HCT116 (cell line): Measurements from ENCODE around the gene KRT77. TPM values are rescaled to one million over a fixed set of nuclear protein-coding genes. Genes with fewer than 3 reads are reported as not detected.

Experiments
- ATAC-seq: fragments of 200-7000 bp; cut with Tn5 transposase; 2 replicates; pipeline ENCODE4 v1.9.1; 2020; ENCODE audit warnings: mild to moderate bottlenecking, moderate library complexity
- BruUV-seq: library from RNA; stranded (reverse); fragments of 400-500 nt; replicated peaks from 2 replicates; lab custom pipeline; 2021; lab: Mats Ljungman, UMichigan
- CTCF ChIA-PET: fragments of 300-600 bp; sonication (Branson Sonifier 250); formaldehyde crosslinking; loops from one replicate; lab custom pipeline; 2021; ENCODE audit warnings: antibody characterized with exemption; lab: Charles Lee
- POLR2A ChIA-PET: fragments of 300-600, 350-600 bp; sonication (Branson Sonifier 250); formaldehyde crosslinking; loops from one replicate; lab custom pipeline; 2021; ENCODE audit warnings: antibody characterized with exemption; lab: Charles Lee
- RAD21 ChIA-PET, 2 experiments: fragments of 300-600 bp; sonication (Branson Sonifier 250); formaldehyde crosslinking; loops; one replicate each; lab custom pipeline; 2023; ENCODE audit warnings: low total read pairs in 2 of 2; ENCODE audit not compliant: uncharacterized antibody in 2 of 2, unreplicated experiment in 2 of 2, low non-redundant PET in 1 of 2; lab: Charles Lee
- DNase-seq: peaks from one replicate; pipeline ENCODE4 v3.0.0-alpha.2; 2010; ENCODE audit warnings: low read depth, low spot score
- H2AFZ ChIP-seq: fragments of 200-600 bp; shearing (Covaris generic), sonication (generic); 2 replicates; pipeline ENCODE4 v1.6.1; 2017; ENCODE audit warnings: low read depth, mixed run types, mixed read lengths, antibody characterized with exemption, low read length; ENCODE audit not compliant: poor library complexity, severe bottlenecking
- H3K27ac ChIP-seq: 2 replicates; pipeline ENCODE4 v1.5.1; 2012; ENCODE audit warnings: low read depth, low read length
- H3K27me3 ChIP-seq: fragments of 200-600 bp; sonication (generic); 2 replicates; pipeline ENCODE4 v1.6.1; 2016; ENCODE audit warnings: mixed run types, low read length, mixed read lengths; ENCODE audit not compliant: insufficient read depth
- H3K36me3 ChIP-seq, 2 experiments: fragments of 200-500 bp in 1 of 2; fragments of 200-600 bp in 1 of 2; sonication (Bioruptor generic) in 1 of 2; sonication (generic) in 1 of 2; 2 replicates each; pipeline versions ENCODE4 v1.5.1 to v1.6.1; 2014 to 2016; ENCODE audit warnings: low read length in 2 of 2, inconsistent platforms in 1 of 2, mixed read lengths in 1 of 2, mixed run types in 1 of 2; ENCODE audit not compliant: insufficient read depth in 2 of 2, control insufficient read depth in 1 of 2
- H3K4me1 ChIP-seq, 2 experiments: fragments of 200-600 bp in 1 of 2; sonication (generic) in 1 of 2; 2 replicates each; pipeline versions ENCODE4 v1.5.1 to v1.6.1; 2012 to 2017; ENCODE audit warnings: low read length in 2 of 2, inconsistent platforms in 1 of 2, mild to moderate bottlenecking in 1 of 2, mixed read lengths in 1 of 2, mixed run types in 1 of 2, moderate library complexity in 1 of 2; ENCODE audit not compliant: insufficient read depth in 2 of 2, control insufficient read depth in 1 of 2
- H3K4me2 ChIP-seq: fragments of 200-600 bp; sonication (generic); 2 replicates; pipeline ENCODE4 v1.6.1; 2017; ENCODE audit warnings: mixed run types, low read length, mixed read lengths
- H3K4me3 ChIP-seq, 2 experiments: fragments of 200-600 bp in 1 of 2; sonication (generic) in 1 of 2; replicated peaks in 1 of 2; 2 replicates each; pipeline ENCODE4 v1.5.1; 2011 to 2016; ENCODE audit warnings: low read length in 2 of 2, control low read depth in 1 of 2, low read depth in 1 of 2, mild to moderate bottlenecking in 1 of 2, mixed read lengths in 1 of 2, mixed run types in 1 of 2
- H3K79me2 ChIP-seq: fragments of 200-600 bp; sonication (generic); 2 replicates; pipeline ENCODE4 v1.6.1; 2017; ENCODE audit warnings: mild to moderate bottlenecking, mixed run types, low read length, moderate library complexity, mixed read lengths; ENCODE audit not compliant: insufficient read depth
- H3K9ac ChIP-seq: fragments of 200-600 bp; sonication (generic); 2 replicates; pipeline ENCODE4 v1.6.1; 2016; ENCODE audit warnings: low read length, mixed read lengths
- H3K9me2 ChIP-seq: fragments of 200-600 bp; sonication (generic), shearing (Covaris generic); 2 replicates; pipeline ENCODE4 v1.6.1; 2017; ENCODE audit warnings: mixed run types, mild to moderate bottlenecking, moderate library complexity; ENCODE audit not compliant: insufficient read depth
- H3K9me3 ChIP-seq, 2 experiments: fragments of 200-500 bp in 1 of 2; fragments of 200-600 bp in 1 of 2; sonication (Bioruptor generic) in 1 of 2; sonication (generic) in 1 of 2; 2 replicates each; pipeline ENCODE4 v1.6.1; 2014 to 2017; ENCODE audit warnings: low read length in 2 of 2, mixed read lengths in 2 of 2, inconsistent platforms in 1 of 2, low read depth in 1 of 2, mild to moderate bottlenecking in 1 of 2, mixed run types in 1 of 2, moderate library complexity in 1 of 2; ENCODE audit not compliant: control insufficient read depth in 1 of 2, insufficient read depth in 1 of 2
- H4K20me1 ChIP-seq: fragments of 200-600 bp; sonication (generic), shearing (Covaris generic); 2 replicates; pipeline ENCODE4 v1.6.1; 2017; ENCODE audit warnings: mixed run types, mild to moderate bottlenecking, moderate library complexity; ENCODE audit not compliant: insufficient read depth
- CBX3 ChIP-seq: IDR thresholded peaks from 2 replicates; pipeline ENCODE4 v1.6.1; 2012; ENCODE audit warnings: low read depth
- EZH2 ChIP-seq: fragments of 200-600 bp; sonication (generic); IDR thresholded peaks from 2 replicates; pipeline ENCODE4 v1.6.1; 2017; ENCODE audit warnings: antibody characterized with exemption, mixed run types
- EZH2phosphoT487 ChIP-seq: fragments of 200-600 bp; IDR thresholded peaks from 2 replicates; pipeline ENCODE4 v1.6.1; 2018; ENCODE audit warnings: antibody characterized with exemption, borderline replicate concordance
- FOSL1 ChIP-seq: IDR thresholded peaks from 2 replicates; pipeline ENCODE4 v1.6.1; 2012; ENCODE audit warnings: low read depth
- JUND ChIP-seq: IDR thresholded peaks from 2 replicates; pipeline ENCODE4 v1.6.1; 2012
- POLR2A ChIP-seq: IDR thresholded peaks from 2 replicates; pipeline ENCODE4 v1.7.0; 2011; ENCODE audit warnings: borderline replicate concordance; ENCODE audit not compliant: insufficient read depth, insufficient read length; ENCODE audit errors: extremely low read depth
- POLR2AphosphoS5 ChIP-seq: IDR thresholded peaks from 2 replicates; pipeline ENCODE4 v1.6.1; 2011; ENCODE audit warnings: mild to moderate bottlenecking, low read depth, low read length, moderate library complexity
- SIN3A ChIP-seq: IDR thresholded peaks from 2 replicates; pipeline ENCODE4 v1.6.1; 2012; ENCODE audit warnings: low read depth
- SP1 ChIP-seq: IDR thresholded peaks from 2 replicates; pipeline ENCODE4 v1.6.1; 2012; ENCODE audit warnings: low read depth
- YY1 ChIP-seq: IDR thresholded peaks from 2 replicates; pipeline ENCODE4 v1.6.1; 2011; ENCODE audit warnings: low read length, low read depth, moderate library complexity, mild to moderate bottlenecking; ENCODE audit not compliant: insufficient replicate concordance; ENCODE audit errors: extremely low read depth
- intact Hi-C: fragments of 100-400 bp; cut with micrococcal nuclease; formaldehyde crosslinking; loops from 2 replicates; pipeline ENCODE4 v1.10.0; 2022
- total RNA-seq: library from RNA; stranded (reverse); gene quantifications from one replicate; pipeline ENCODE4 v1.2.1, GENCODE V29; 2021; ENCODE audit not compliant: unreplicated experiment
- TF ChIP-seq, protein P1 (sequence below), 3 experiments: fragments of 200-600 bp in 1 of 3; sonication (generic) in 1 of 3; IDR thresholded peaks in 2 of 3; conservative IDR thresholded peaks in 1 of 3; 2 replicates each; pipeline ENCODE4 v1.5.1; 2012 to 2017; ENCODE audit warnings: low read depth in 2 of 3, low read length in 2 of 3, antibody characterized with exemption in 1 of 3, borderline replicate concordance in 1 of 3, control low read depth in 1 of 3, mild to moderate bottlenecking in 1 of 3, mixed read lengths in 1 of 3, mixed run types in 1 of 3, moderate library complexity in 1 of 3; ENCODE audit not compliant: insufficient read depth in 1 of 3
- TF ChIP-seq, protein P2 (sequence below): IDR thresholded peaks from 2 replicates; pipeline ENCODE4 v1.6.1; 2012
- TF ChIP-seq, protein P3 (sequence below): IDR thresholded peaks from 2 replicates; pipeline ENCODE4 v1.6.1; 2011; ENCODE audit warnings: mild to moderate bottlenecking, low read length, moderate library complexity; ENCODE audit not compliant: insufficient replicate concordance; ENCODE audit errors: extremely low read depth

The KRT77 gene
- total RNA-seq, 1 experiment from 2014 or later = not detected

DNA sequence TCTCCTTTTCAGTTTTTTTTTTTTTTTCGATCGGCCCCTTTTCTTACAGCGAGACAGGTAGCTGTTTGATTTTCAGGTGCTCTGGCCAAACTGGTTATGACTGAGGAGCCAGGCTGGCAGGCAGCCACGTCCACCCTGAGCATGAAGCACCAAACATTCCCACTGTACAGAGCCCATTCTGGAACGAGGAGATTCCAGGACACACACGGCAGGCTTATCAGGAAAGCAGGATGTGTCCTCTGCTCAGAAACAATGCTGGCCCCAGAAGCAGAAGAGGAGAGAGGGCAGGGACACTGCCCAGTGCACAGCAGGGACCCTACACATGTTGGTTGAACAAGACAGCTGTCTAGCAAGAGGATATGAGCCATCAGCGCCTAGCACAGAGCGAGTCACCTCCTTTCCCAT is 47.6 kb downstream of the KRT77 start:
- Histone ChIP-seq H3K9me3 (no peaks in the 10 kb centered on the region), H3K4me3 (no peak overlapping the region), H3K4me2 (peak overlapping the region; percentile 60), H3K27ac (no peak overlapping the region), H3K36me3 (no peaks in the 10 kb centered on the region), H3K27me3 (0 out of 2 replicates have a peak, but pooled peaks cover 3% of the 10 kb centered on the region), H4K20me1 (no peaks in the 10 kb centered on the region), H3K79me2 (no peaks in the 10 kb centered on the region), H2AFZ (no peak overlapping the region), H3K9ac (no peak overlapping the region), H3K4me1 (peaks cover 15 to 21% of the 10 kb centered on the region in 2 experiments), H3K9me2 (no peaks in the 10 kb centered on the region)
- TF ChIP-seq FOSL1 = peak; percentile 75
- TF ChIP-seq, protein P1, sequence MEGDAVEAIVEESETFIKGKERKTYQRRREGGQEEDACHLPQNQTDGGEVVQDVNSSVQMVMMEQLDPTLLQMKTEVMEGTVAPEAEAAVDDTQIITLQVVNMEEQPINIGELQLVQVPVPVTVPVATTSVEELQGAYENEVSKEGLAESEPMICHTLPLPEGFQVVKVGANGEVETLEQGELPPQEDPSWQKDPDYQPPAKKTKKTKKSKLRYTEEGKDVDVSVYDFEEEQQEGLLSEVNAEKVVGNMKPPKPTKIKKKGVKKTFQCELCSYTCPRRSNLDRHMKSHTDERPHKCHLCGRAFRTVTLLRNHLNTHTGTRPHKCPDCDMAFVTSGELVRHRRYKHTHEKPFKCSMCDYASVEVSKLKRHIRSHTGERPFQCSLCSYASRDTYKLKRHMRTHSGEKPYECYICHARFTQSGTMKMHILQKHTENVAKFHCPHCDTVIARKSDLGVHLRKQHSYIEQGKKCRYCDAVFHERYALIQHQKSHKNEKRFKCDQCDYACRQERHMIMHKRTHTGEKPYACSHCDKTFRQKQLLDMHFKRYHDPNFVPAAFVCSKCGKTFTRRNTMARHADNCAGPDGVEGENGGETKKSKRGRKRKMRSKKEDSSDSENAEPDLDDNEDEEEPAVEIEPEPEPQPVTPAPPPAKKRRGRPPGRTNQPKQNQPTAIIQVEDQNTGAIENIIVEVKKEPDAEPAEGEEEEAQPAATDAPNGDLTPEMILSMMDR (IDR thresholded peaks at IDR 0.05 in 2 of 3, conservative IDR thresholded peaks at IDR 0.05 in 1 of 3; ENCODE audit: borderline replicate concordance in 1 of 3, insufficient read depth in 1 of 3, low read depth in 2 of 3, low read length in 2 of 3) = no peak
- peak; percentile 59; the same call in 1 of the 2 replicates for TF ChIP-seq CBX3
- peak; percentile 53; the same call in 1 of the 2 replicates for TF ChIP-seq JUND
- no peak; the same call in 1 of the 2 replicates for TF ChIP-seq SIN3A
- TF ChIP-seq YY1 = no peak
- TF ChIP-seq, protein P2, sequence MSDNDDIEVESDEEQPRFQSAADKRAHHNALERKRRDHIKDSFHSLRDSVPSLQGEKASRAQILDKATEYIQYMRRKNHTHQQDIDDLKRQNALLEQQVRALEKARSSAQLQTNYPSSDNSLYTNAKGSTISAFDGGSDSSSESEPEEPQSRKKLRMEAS = 0 out of 2 replicates have a peak, but pooled peaks have one; percentile 42
- no peak for TF ChIP-seq POLR2AphosphoS5
- TF ChIP-seq, protein P3, sequence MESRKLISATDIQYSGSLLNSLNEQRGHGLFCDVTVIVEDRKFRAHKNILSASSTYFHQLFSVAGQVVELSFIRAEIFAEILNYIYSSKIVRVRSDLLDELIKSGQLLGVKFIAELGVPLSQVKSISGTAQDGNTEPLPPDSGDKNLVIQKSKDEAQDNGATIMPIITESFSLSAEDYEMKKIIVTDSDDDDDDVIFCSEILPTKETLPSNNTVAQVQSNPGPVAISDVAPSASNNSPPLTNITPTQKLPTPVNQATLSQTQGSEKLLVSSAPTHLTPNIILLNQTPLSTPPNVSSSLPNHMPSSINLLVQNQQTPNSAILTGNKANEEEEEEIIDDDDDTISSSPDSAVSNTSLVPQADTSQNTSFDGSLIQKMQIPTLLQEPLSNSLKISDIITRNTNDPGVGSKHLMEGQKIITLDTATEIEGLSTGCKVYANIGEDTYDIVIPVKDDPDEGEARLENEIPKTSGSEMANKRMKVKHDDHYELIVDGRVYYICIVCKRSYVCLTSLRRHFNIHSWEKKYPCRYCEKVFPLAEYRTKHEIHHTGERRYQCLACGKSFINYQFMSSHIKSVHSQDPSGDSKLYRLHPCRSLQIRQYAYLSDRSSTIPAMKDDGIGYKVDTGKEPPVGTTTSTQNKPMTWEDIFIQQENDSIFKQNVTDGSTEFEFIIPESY = no peak
- no peak for TF ChIP-seq EZH2phosphoT487
- TF ChIP-seq EZH2 = no peak
- TF ChIP-seq SP1 = peak; percentile 41; the same call in 1 of the 2 replicates
- no peak for TF ChIP-seq POLR2A
- no TSS peak for BruUV-seq
- intact Hi-C loops = no loop called here
- RAD21 ChIA-PET = interaction anchor here in 1 of 2 experiments (0.7 kb wide), 1 partner anchor 260 kb away, joined by 4 read pairs; no protein-coding TSS in a partner anchor
- ATAC-seq (peak; percentile 83), DNase-seq (peak; percentile 28)
- CTCF ChIA-PET = interaction anchor here (1.1 to 2.3 kb wide), 3 partner anchors 11 to 260 kb away, joined by 3 to 7 read pairs (median 4); no protein-coding TSS in a partner anchor
- POLR2A ChIA-PET = no interaction called here
